Stomach (tissue), 9 donors: Measurements from ENCODE around the gene MFSD12. TPM values are rescaled to one million over a fixed set of nuclear protein-coding genes. Genes with fewer than 3 reads are reported as not detected.

Experiments
- DNase-seq, 2 donors: peaks; one replicate each; pipeline versions ENCODE4 v3.0.0 to v3.0.0-alpha.2; 2013 to 2019
- H3K27ac ChIP-seq, 5 donors: fragments of 200-600 bp in 4 of 5; sonication (generic) in 4 of 5; one replicate each; pipeline ENCODE4 v1.5.1; 2013 to 2019; ENCODE audit warnings: mild to moderate bottlenecking in 1 of 5, moderate library complexity in 1 of 5
- H3K27me3 ChIP-seq, 3 donors: fragments of 200-600 bp; sonication (generic); one replicate each; pipeline ENCODE4 v1.5.1; 2017 to 2019; ENCODE audit warnings: mixed run types in 1 of 3
- H3K36me3 ChIP-seq, 4 donors: fragments of 200-600 bp; sonication (generic); 1 replicate in 3 of 4; 2 replicates in 1 of 4; pipeline ENCODE4 v1.5.1; 2016 to 2019
- H3K4me1 ChIP-seq, 4 donors: fragments of 200-600 bp; sonication (generic); one replicate each; pipeline ENCODE4 v1.5.1; 2016 to 2019
- H3K4me3 ChIP-seq, 4 donors: fragments of 200-600 bp; sonication (generic) in 3 of 4; one replicate each; pipeline ENCODE4 v1.5.1; 2016 to 2019; ENCODE audit warnings: mild to moderate bottlenecking in 1 of 4
- H3K9me3 ChIP-seq, 4 donors: fragments of 200-600 bp; sonication (generic); one replicate each; pipeline ENCODE4 v1.5.1; 2016 to 2019
- EP300 ChIP-seq: sonication (generic); formaldehyde crosslinking; IDR thresholded peaks from one replicate; pipeline ENCODE4 v1.6.1; 2017; ENCODE audit warnings: antibody characterized with exemption
- POLR2A ChIP-seq, 4 donors: fragments of 450-650 bp; IDR thresholded peaks; one replicate each; pipeline ENCODE4 v1.6.1; 2016; ENCODE audit warnings: antibody characterized with exemption in 4 of 4, control low read depth in 2 of 4, mild to moderate bottlenecking in 1 of 4, moderate library complexity in 1 of 4
- POLR2AphosphoS5 ChIP-seq, 3 donors: sonication (generic); formaldehyde crosslinking; IDR thresholded peaks; one replicate each; pipeline ENCODE4 v1.6.1; 2016; ENCODE audit warnings: antibody characterized with exemption in 3 of 3
- WGBS, 5 donors: extraction: QIAGEN DNeasy Blood & Tissue Kit in 3 of 5; methylation state at CpG; one replicate each; pipeline versions ENCODE4 v1.1.5 to v1.1.7; 2013 to 2018; 5-methylcytosine and 5-hydroxymethylcytosine counted together
- intact Hi-C: fragments of 100-400 bp; cut with DNase I; formaldehyde crosslinking; loops from one replicate; pipeline ENCODE4 v1.15.1; 2023; ENCODE audit warnings: low total_unique reads
- polyA plus RNA-seq, 3 donors: library from polyadenylated mRNA; stranded (reverse); fragments of 200-250 nt; gene quantifications; one replicate each; pipeline ENCODE4 v1.2.3, GENCODE V29; 2013
- total RNA-seq, 5 donors: library from RNA; depleted of rRNA; stranded (reverse); fragments of >200 nt; gene quantifications; one replicate each; pipeline versions ENCODE4 v1.1.0 to v1.2.3, GENCODE V29; 2014 to 2016
- TF ChIP-seq, protein P1 (sequence below), 7 experiments: fragments of 450-650 bp in 4 of 7; fragments of 200-600 bp in 3 of 7; sonication (generic) in 3 of 7; IDR thresholded peaks; one replicate each; pipeline ENCODE4 v1.5.1; 2016 to 2019; ENCODE audit warnings: antibody characterized with exemption in 7 of 7, control low read depth in 2 of 7, mild to moderate bottlenecking in 1 of 7
- donor health status: healthy with polysubstance abuse.
- donor health status: Bipolar disorder and iron deficiency.
- donor health status: healthy.

Gene MFSD12
- total and polyA plus RNA-seq, 8 donors = 0.58 to 96.4 (median 34.8) TPM

DNA sequence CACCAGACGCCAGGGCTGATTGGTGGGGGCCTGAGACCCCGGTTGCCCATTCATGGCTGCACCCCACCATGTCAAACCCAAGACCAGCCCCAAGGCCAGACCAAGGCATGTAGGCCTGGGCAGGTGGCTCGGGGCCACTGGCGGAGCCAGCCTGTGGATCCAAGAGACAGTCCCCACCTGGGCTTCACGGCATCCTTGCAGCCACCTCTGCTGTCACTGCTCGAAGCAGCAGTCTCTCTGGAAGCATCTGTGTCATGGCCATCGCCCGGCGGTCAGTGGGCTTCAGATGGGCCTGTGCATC lies 22.2 kb downstream of the MFSD12 start:
- peaks cover 50 to 86% (median 80%) of the 10 kb centered on the region in 4 donors for H3K36me3 ChIP-seq
- no peak overlapping the region for H3K27ac ChIP-seq
- no peak for DNase-seq
- H3K4me3 ChIP-seq = no peak overlapping the region
- intact Hi-C loops = no loop called here
- no peaks in the 10 kb centered on the region for H3K27me3 ChIP-seq
- TF ChIP-seq EP300 = no peak
- no peak for TF ChIP-seq POLR2AphosphoS5 (IDR thresholded peaks at IDR 0.05)
- TF ChIP-seq, protein P1, sequence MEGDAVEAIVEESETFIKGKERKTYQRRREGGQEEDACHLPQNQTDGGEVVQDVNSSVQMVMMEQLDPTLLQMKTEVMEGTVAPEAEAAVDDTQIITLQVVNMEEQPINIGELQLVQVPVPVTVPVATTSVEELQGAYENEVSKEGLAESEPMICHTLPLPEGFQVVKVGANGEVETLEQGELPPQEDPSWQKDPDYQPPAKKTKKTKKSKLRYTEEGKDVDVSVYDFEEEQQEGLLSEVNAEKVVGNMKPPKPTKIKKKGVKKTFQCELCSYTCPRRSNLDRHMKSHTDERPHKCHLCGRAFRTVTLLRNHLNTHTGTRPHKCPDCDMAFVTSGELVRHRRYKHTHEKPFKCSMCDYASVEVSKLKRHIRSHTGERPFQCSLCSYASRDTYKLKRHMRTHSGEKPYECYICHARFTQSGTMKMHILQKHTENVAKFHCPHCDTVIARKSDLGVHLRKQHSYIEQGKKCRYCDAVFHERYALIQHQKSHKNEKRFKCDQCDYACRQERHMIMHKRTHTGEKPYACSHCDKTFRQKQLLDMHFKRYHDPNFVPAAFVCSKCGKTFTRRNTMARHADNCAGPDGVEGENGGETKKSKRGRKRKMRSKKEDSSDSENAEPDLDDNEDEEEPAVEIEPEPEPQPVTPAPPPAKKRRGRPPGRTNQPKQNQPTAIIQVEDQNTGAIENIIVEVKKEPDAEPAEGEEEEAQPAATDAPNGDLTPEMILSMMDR (IDR thresholded peaks at IDR 0.05) = no peak
- TF ChIP-seq POLR2A (IDR thresholded peaks at IDR 0.05) = no peak
- 89 to 93% (median 91%) methylated on average over 6 to 9 of the region's 9 CpGs; no CpG with 5 or more reads in 1 of the 5 donors for WGBS, 5 donors
- no peaks in the 10 kb centered on the region for H3K9me3 ChIP-seq
- H3K4me1 ChIP-seq = peaks cover 0 to 5% (median 0%) of the 10 kb centered on the region in 4 donors

- H3K36me3 ChIP-seq = peaks cover 52 to 84% (median 80%) of the 10 kb centered on the region in 4 donors
- H3K9me3 ChIP-seq = no peaks in the 10 kb centered on the region
- H3K27ac ChIP-seq = no peak overlapping the region
- no peak overlapping the region for H3K4me3 ChIP-seq
- DNase-seq = no peak
- H3K4me1 ChIP-seq = peaks cover 0 to 5% (median 0%) of the 10 kb centered on the region in 4 donors
- 84 to 94% (median 91%) methylated on average over 22 to 38 of the region's 38 CpGs for WGBS, 5 donors
- intact Hi-C loops = no loop called here
- TF ChIP-seq, protein P1 (IDR thresholded peaks at IDR 0.05) = no peak
- TF ChIP-seq POLR2AphosphoS5 (IDR thresholded peaks at IDR 0.05) = no peak
- TF ChIP-seq EP300 = no peak
- TF ChIP-seq POLR2A (IDR thresholded peaks at IDR 0.05) = no peak
- no peaks in the 10 kb centered on the region for H3K27me3 ChIP-seq
Observed at GRCh38 chr19:3534375-3535234, 22.8 kb downstream of the MFSD12 start.

- intact Hi-C loops = no loop called here
- WGBS, 5 donors = 78 to 83% (median 79%) methylated on average over 12 of the region's 12 CpGs
- Histone ChIP-seq H3K36me3 (peaks cover 52 to 84% (median 78%) of the 10 kb centered on the region in 4 donors), H3K27me3 (no peaks in the 10 kb centered on the region), H3K4me1 (peaks cover 0 to 5% (median 0%) of the 10 kb centered on the region in 4 donors), H3K4me3 (no peak overlapping the region), H3K9me3 (no peaks in the 10 kb centered on the region), H3K27ac (no peak overlapping the region)
- TF ChIP-seq POLR2A (IDR thresholded peaks at IDR 0.05) (no peak), EP300 (no peak), POLR2AphosphoS5 (IDR thresholded peaks at IDR 0.05) (no peak)
- TF ChIP-seq, protein P1 (IDR thresholded peaks at IDR 0.05) = no peak
- DNase-seq = no peak
Observed at GRCh38 chr19:3533563-3534216, 23.7 kb downstream of the MFSD12 start.

DNA sequence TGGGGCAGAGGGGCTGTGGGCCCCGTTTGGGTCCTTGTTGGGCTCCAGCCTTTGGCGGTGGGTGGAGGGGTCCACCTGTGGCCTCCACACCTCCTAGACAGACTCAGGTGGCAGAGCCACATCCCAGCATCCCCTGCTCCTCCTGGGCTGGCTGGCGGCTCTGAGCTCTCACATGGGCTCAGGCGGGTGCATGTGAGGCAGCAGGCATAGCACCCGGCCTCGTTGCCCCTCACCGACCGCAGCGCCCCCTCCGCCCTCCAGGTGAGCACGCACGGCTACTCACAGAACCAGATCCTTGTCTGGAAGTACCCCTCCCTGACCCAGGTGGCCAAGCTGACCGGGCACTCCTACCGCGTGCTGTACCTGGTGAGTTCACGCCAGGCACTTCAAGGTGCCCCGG lies 24.4 kb downstream of the MFSD12 start:
- TF ChIP-seq EP300 (no peak), POLR2A (IDR thresholded peaks at IDR 0.05) (no peak), POLR2AphosphoS5 (IDR thresholded peaks at IDR 0.05) (no peak)
- TF ChIP-seq, protein P1 (IDR thresholded peaks at IDR 0.05) = no peak
- H3K4me1 ChIP-seq = peaks cover 0 to 5% (median 0%) of the 10 kb centered on the region in 4 donors
- no peak for DNase-seq
- intact Hi-C loops = no loop called here
- no peaks in the 10 kb centered on the region for H3K9me3 ChIP-seq
- no peak overlapping the region for H3K4me3 ChIP-seq
- H3K27me3 ChIP-seq = no peaks in the 10 kb centered on the region
- peaks cover 55 to 82% (median 76%) of the 10 kb centered on the region in 4 donors for H3K36me3 ChIP-seq
- WGBS, 5 donors = 83 to 95% (median 91%) methylated on average over 3 to 17 of the region's 17 CpGs
- no peak overlapping the region for H3K27ac ChIP-seq
